ENCODE measurements around the gene TMEM108. TPM values are rescaled to one million over a fixed set of nuclear protein-coding genes. Genes with fewer than 3 reads are reported as not detected.
A peak's percentile ranks its signal among the peaks of the same experiment; 100 is the strongest.

Gene TMEM108
- polyA plus RNA-seq, 1 of the 3 experiments (the other 2 are of a cell fraction) = 8.6 TPM

DNA sequence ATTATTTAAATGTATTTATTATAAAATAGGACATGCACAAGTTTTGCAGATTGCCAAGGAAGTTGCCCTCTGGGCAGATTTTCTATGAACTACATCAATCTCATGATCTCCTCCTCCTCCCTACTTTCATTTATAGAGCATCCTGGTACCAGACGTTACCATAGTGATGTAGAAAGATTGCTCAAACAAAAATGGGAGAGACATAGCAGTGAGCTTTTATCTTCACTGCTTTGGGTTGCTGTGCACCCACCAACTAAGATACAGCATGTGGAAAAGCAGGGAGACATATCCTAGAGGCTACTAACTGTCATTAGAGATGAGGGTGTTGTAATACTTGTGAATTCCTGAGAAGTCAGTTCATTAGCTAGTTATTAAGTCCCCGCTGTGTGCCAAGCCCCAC is 224.1 kb downstream of the TMEM108 start:
- Histone ChIP-seq H3K9me3 (no peaks in the 10 kb centered on the region), H3K4me1 (ENCODE audit: control insufficient read depth in 1 of 2, insufficient read depth in 2 of 2, low read depth in 1 of 2, low read length in 1 of 2) (peaks cover 20 to 37% of the 10 kb centered on the region in 2 experiments; a peak in 3 of 4 replicates), H3K9ac (no peak overlapping the region), H2AFZ (ENCODE audit: low read depth) (no peak overlapping the region), H3K9me2 (no peaks in the 10 kb centered on the region), H3F3A (replicated peaks; ENCODE audit: insufficient read depth) (peaks cover 18% of the 10 kb centered on the region), H4K20me1 (ENCODE audit: insufficient read depth) (no peaks in the 10 kb centered on the region), H3K4me2 (no peak overlapping the region), H3K27me3 (ENCODE audit: insufficient read depth) (no peaks in the 10 kb centered on the region), H3K27ac (ENCODE audit: low read depth in 2 of 2, low read length in 1 of 2) (peak overlapping the region in 1 of 2 experiments; percentile 97; a peak in 2 of 4 replicates), H3K4me3 (ENCODE audit: low read depth in 2 of 2, low read length in 1 of 2) (no peak overlapping the region), H3K79me2 (ENCODE audit: insufficient read depth) (no peaks in the 10 kb centered on the region), H3K36me3 (replicated peaks in 1 of 2; ENCODE audit: control insufficient read depth in 1 of 2, insufficient read depth in 2 of 2, low read length in 1 of 2) (no peaks in the 10 kb centered on the region)
- ChIA-PET POLR2A (no interaction called here), CTCF (interaction anchor here (0.9 to 3.1 kb wide), 6 partner anchors 15 to 532 kb away, joined by 3 to 25 read pairs (median 7); no protein-coding TSS in a partner anchor)
- 69% methylated on average over 2 of the region's 2 CpGs for WGBS (ENCODE audit: low lambda C conversion rate)
- DNase-seq = peak; percentile 43
- TF ChIP-seq, protein P1, sequence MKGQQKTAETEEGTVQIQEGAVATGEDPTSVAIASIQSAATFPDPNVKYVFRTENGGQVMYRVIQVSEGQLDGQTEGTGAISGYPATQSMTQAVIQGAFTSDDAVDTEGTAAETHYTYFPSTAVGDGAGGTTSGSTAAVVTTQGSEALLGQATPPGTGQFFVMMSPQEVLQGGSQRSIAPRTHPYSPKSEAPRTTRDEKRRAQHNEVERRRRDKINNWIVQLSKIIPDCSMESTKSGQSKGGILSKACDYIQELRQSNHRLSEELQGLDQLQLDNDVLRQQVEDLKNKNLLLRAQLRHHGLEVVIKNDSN (IDR thresholded peaks at IDR 0.05; ENCODE audit: borderline replicate concordance, low read depth) = no peak
- TF ChIP-seq SMC3 (IDR thresholded peaks at IDR 0.05; ENCODE audit: low read depth, low read length) = no peak
- peak; percentile 41; the same call in 1 of the 2 replicates for TF ChIP-seq RCOR1 (IDR thresholded peaks at IDR 0.05; ENCODE audit: low read length)
- TF ChIP-seq, protein P2, sequence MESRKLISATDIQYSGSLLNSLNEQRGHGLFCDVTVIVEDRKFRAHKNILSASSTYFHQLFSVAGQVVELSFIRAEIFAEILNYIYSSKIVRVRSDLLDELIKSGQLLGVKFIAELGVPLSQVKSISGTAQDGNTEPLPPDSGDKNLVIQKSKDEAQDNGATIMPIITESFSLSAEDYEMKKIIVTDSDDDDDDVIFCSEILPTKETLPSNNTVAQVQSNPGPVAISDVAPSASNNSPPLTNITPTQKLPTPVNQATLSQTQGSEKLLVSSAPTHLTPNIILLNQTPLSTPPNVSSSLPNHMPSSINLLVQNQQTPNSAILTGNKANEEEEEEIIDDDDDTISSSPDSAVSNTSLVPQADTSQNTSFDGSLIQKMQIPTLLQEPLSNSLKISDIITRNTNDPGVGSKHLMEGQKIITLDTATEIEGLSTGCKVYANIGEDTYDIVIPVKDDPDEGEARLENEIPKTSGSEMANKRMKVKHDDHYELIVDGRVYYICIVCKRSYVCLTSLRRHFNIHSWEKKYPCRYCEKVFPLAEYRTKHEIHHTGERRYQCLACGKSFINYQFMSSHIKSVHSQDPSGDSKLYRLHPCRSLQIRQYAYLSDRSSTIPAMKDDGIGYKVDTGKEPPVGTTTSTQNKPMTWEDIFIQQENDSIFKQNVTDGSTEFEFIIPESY (IDR thresholded peaks at IDR 0.05; ENCODE audit: borderline replicate concordance, low read depth) = no peak
- no peak for TF ChIP-seq YY1 (IDR thresholded peaks at IDR 0.05; ENCODE audit: low read depth)
- TF ChIP-seq, protein P3, sequence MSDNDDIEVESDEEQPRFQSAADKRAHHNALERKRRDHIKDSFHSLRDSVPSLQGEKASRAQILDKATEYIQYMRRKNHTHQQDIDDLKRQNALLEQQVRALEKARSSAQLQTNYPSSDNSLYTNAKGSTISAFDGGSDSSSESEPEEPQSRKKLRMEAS (IDR thresholded peaks at IDR 0.05; ENCODE audit: low read depth) = no peak
- TF ChIP-seq EP300 (IDR thresholded peaks at IDR 0.05; ENCODE audit: borderline replicate concordance in 1 of 2, low read depth in 1 of 2, low read length in 1 of 2) = peak in 1 of 2 experiments; percentile 25; a peak in 1 of 4 replicates
- TF ChIP-seq, protein P4, sequence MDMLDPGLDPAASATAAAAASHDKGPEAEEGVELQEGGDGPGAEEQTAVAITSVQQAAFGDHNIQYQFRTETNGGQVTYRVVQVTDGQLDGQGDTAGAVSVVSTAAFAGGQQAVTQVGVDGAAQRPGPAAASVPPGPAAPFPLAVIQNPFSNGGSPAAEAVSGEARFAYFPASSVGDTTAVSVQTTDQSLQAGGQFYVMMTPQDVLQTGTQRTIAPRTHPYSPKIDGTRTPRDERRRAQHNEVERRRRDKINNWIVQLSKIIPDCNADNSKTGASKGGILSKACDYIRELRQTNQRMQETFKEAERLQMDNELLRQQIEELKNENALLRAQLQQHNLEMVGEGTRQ (IDR thresholded peaks at IDR 0.05; ENCODE audit: borderline replicate concordance, low read depth, low read length) = no peak
- TF ChIP-seq, protein P5, sequence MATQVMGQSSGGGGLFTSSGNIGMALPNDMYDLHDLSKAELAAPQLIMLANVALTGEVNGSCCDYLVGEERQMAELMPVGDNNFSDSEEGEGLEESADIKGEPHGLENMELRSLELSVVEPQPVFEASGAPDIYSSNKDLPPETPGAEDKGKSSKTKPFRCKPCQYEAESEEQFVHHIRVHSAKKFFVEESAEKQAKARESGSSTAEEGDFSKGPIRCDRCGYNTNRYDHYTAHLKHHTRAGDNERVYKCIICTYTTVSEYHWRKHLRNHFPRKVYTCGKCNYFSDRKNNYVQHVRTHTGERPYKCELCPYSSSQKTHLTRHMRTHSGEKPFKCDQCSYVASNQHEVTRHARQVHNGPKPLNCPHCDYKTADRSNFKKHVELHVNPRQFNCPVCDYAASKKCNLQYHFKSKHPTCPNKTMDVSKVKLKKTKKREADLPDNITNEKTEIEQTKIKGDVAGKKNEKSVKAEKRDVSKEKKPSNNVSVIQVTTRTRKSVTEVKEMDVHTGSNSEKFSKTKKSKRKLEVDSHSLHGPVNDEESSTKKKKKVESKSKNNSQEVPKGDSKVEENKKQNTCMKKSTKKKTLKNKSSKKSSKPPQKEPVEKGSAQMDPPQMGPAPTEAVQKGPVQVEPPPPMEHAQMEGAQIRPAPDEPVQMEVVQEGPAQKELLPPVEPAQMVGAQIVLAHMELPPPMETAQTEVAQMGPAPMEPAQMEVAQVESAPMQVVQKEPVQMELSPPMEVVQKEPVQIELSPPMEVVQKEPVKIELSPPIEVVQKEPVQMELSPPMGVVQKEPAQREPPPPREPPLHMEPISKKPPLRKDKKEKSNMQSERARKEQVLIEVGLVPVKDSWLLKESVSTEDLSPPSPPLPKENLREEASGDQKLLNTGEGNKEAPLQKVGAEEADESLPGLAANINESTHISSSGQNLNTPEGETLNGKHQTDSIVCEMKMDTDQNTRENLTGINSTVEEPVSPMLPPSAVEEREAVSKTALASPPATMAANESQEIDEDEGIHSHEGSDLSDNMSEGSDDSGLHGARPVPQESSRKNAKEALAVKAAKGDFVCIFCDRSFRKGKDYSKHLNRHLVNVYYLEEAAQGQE (IDR thresholded peaks at IDR 0.05; ENCODE audit: low read depth, low read length) = no peak
- TF ChIP-seq FOXM1 (IDR thresholded peaks at IDR 0.05; ENCODE audit: low read depth) = no peak
- peak; percentile 37; the same call in 1 of the 2 replicates for TF ChIP-seq GATA2 (CRISPR knock-in tag; IDR thresholded peaks at IDR 0.05)
- no peak for TF ChIP-seq RXRA (IDR thresholded peaks at IDR 0.05; ENCODE audit: borderline replicate concordance, low read depth)
- TF ChIP-seq, protein P6, sequence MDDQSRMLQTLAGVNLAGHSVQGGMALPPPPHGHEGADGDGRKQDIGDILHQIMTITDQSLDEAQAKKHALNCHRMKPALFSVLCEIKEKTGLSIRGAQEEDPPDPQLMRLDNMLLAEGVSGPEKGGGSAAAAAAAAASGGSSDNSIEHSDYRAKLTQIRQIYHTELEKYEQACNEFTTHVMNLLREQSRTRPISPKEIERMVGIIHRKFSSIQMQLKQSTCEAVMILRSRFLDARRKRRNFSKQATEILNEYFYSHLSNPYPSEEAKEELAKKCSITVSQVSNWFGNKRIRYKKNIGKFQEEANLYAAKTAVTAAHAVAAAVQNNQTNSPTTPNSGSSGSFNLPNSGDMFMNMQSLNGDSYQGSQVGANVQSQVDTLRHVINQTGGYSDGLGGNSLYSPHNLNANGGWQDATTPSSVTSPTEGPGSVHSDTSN (IDR thresholded peaks at IDR 0.05) = no peak
- peak; percentile 7 for TF ChIP-seq CHD2 (IDR thresholded peaks at IDR 0.05; ENCODE audit: low read length, partially characterized antibody)
- TF ChIP-seq FOSL2 (IDR thresholded peaks at IDR 0.05; ENCODE audit: borderline replicate concordance, low read depth) = no peak
- TF ChIP-seq MXI1 (IDR thresholded peaks at IDR 0.05; ENCODE audit: low read depth, low read length) = no peak
- TF ChIP-seq TEAD4 (IDR thresholded peaks at IDR 0.05; ENCODE audit: borderline replicate concordance, insufficient read depth) = no peak
- TF ChIP-seq RAD21 (IDR thresholded peaks at IDR 0.05; ENCODE audit: low read length) = peak; percentile 16; the same call in 1 of the 2 replicates
- no peak for TF ChIP-seq EZH2phosphoT487 (IDR thresholded peaks at IDR 0.05; ENCODE audit: borderline replicate concordance, low read depth)
- no peak for TF ChIP-seq TAF1 (IDR thresholded peaks at IDR 0.05; ENCODE audit: borderline replicate concordance, low read depth, low read length)
- no peak for TF ChIP-seq POLR2AphosphoS5 (IDR thresholded peaks at IDR 0.05; ENCODE audit: low read depth, low read length)
- no peak for TF ChIP-seq SIN3A (IDR thresholded peaks at IDR 0.05; ENCODE audit: borderline replicate concordance, low read depth, low read length)
- no peak for TF ChIP-seq GABPA (IDR thresholded peaks at IDR 0.05; ENCODE audit: low read depth)

Data from SK-N-SH (cell line).